IPS DF 6.9 (cell line): Measurements from ENCODE around the gene RPS19.
"Not testable (repeated sequence)": the region's sequence is repeated elsewhere in the genome, so short reads cannot be mapped to it uniquely, and the experiment has no call there.

Experiments
- DNase-seq: peaks from one replicate; pipeline ENCODE4 v3.0.0-alpha.2; 2013; ENCODE audit warnings: low read depth, low spot score
- H3K27ac ChIP-seq: one replicate; pipeline ENCODE4 v1.5.1; 2013; ENCODE audit warnings: low read length, control low read depth
- H3K27me3 ChIP-seq: 2 replicates; pipeline ENCODE4 v1.6.1; 2013; ENCODE audit warnings: mild to moderate bottlenecking, low read length; ENCODE audit not compliant: control insufficient read depth, insufficient read depth
- H3K36me3 ChIP-seq: 2 replicates; pipeline ENCODE4 v1.6.1; 2013; ENCODE audit warnings: low read length; ENCODE audit not compliant: control insufficient read depth, insufficient read depth
- H3K4me1 ChIP-seq: 2 replicates; pipeline ENCODE4 v1.6.1; 2013; ENCODE audit warnings: low read length; ENCODE audit not compliant: control insufficient read depth, insufficient read depth
- H3K4me3 ChIP-seq: 2 replicates; pipeline ENCODE4 v1.5.1; 2013; ENCODE audit warnings: mild to moderate bottlenecking, low read length
- H3K9me3 ChIP-seq: 2 replicates; pipeline ENCODE4 v1.6.1; 2013; ENCODE audit warnings: low read length, inconsistent platforms; ENCODE audit not compliant: control insufficient read depth, insufficient read depth
- WGBS: extraction: QIAGEN DNeasy Blood & Tissue Kit; methylation state at CpG from one replicate; pipeline ENCODE4 v1.1.7; 2013; ENCODE audit warnings: mixed read lengths, missing lambda C conversion rate; ENCODE audit not compliant: insufficient read length, insufficient coverage; 5-methylcytosine and 5-hydroxymethylcytosine counted together

RPS19 gene

DNA sequence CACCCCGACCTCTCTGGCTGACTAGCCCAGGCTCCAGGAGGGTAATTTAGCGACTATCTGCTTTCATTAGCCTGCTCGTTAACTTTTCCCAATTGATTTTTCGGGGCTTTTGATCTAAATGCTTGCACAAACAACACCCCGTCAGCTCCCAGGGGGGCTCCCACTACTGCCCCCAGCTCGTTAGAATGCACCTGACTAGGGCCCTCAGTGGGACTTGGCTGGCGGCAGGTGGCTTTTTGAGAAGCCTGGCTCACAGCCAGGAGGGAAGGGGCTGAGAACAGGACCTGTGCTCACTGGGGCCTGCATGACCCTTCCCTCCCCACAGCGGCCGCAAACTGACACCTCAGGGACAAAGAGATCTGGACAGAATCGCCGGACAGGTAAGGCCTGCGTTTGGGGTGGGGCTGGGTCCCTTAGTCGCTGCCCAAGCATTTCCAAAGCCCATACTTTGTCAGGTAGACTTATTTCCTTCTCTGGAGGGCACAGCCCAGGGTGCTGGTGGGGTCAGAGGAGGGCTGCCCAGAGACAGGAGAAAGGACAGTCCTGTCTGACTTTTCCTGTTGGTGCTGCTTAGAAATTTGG is 9.4 kb downstream of the RPS19 start:
- Histone ChIP-seq H3K27ac (no peak overlapping the region), H3K36me3 (peaks cover 44% of the 10 kb centered on the region), H3K9me3 (no peaks in the 10 kb centered on the region), H3K27me3 (no peaks in the 10 kb centered on the region), H3K4me1 (no peaks in the 10 kb centered on the region), H3K4me3 (no peak overlapping the region)
- WGBS: no CpG with 5 or more reads among the region's 13 CpGs
- DNase-seq: no peak

- H3K27ac ChIP-seq: no peak overlapping the region
- DNase-seq: no peak
- H3K4me3 ChIP-seq: no peak overlapping the region
- H3K27me3 ChIP-seq: no peaks in the 10 kb centered on the region
- WGBS: no CpG with 5 or more reads among the region's 3 CpGs
- peaks cover 38% of the 10 kb centered on the region for H3K36me3 ChIP-seq
- no peaks in the 10 kb centered on the region for H3K9me3 ChIP-seq
- no peaks in the 10 kb centered on the region for H3K4me1 ChIP-seq
Observed at GRCh38 chr19:41870401-41870873, 10.4 kb downstream of the RPS19 start.

DNA sequence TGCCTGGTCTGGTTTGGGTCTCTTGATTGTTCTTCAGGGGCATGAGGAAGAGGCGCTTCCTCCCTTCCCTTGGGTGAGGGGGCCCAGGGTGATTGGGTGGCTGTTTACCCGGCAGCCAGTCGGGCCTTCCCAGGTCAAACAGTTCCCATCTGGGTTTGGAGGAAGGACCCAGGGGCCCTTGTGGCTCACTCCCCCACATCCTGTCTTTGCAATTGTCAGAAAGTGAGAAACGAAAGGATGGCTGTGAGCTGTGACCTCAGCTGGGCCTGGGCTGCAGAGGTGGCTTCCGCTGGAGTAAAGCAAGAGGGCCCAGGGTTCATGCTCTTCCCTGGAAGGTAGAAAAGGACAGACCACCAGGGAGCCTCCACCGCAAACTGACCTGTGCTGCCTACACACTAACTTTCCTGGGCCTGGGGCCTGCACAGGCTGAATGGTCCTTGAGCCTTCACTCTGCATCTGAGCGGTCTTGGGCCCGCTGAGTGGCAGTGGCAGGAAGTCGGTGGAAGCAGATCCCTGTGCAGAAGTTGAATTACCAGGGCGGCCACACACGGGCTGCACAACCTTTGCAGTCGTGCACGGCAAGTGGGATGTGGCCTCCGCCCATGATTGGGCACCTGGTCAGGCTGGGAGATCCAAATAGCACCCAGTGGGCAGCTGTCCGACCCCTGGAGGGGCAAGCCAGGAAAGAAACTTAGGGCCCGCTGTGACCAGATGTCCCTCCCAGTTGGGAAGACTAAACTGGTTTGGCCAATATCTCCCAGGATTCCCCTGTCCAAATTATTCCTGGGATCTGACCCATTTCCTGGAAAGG is 11.7 kb downstream of the RPS19 start:
- H3K27me3 ChIP-seq: no peaks in the 10 kb centered on the region
- no peak overlapping the region for H3K27ac ChIP-seq
- H3K4me1 ChIP-seq: no peaks in the 10 kb centered on the region
- no peak overlapping the region for H3K4me3 ChIP-seq
- H3K36me3 ChIP-seq: peaks cover 33% of the 10 kb centered on the region
- DNase-seq: no peak
- no peaks in the 10 kb centered on the region for H3K9me3 ChIP-seq
- WGBS: no CpG with 5 or more reads among the region's 16 CpGs

DNA sequence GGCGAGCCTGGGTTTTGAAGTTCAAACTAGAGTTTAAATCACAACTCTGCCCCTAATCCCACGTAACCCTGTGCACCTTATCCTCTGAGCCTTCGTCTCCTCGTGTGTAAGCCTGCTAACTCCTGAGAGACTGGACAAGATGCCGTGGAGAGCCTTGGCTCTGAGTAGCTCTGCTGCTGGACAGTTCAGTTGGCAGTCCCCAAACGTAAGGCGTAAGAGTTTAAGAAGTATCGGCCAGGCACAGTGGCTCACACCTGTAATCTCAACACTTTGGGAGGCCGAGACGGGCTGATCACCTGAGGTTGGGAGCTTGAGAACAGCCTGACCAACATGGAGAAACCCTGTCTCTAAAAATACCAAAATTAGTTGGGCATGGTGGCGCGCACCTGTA is 12.3 kb downstream of the RPS19 start:
- Histone ChIP-seq H3K9me3 (no peaks in the 10 kb centered on the region), H3K27me3 (no peaks in the 10 kb centered on the region), H3K27ac (no peak overlapping the region), H3K4me1 (no peaks in the 10 kb centered on the region), H3K4me3 (no peak overlapping the region), H3K36me3 (peaks cover 33% of the 10 kb centered on the region)
- DNase-seq: no peak
- no CpG with 5 or more reads among the region's 12 CpGs for WGBS

- H3K4me1 ChIP-seq: no peaks in the 10 kb centered on the region
- H3K27me3 ChIP-seq: no peaks in the 10 kb centered on the region
- H3K27ac ChIP-seq: no peak overlapping the region
- no peak overlapping the region for H3K4me3 ChIP-seq
- no CpG with 5 or more reads among the region's 18 CpGs for WGBS
- no peaks in the 10 kb centered on the region for H3K9me3 ChIP-seq
- H3K36me3 ChIP-seq: peaks cover 28% of the 10 kb centered on the region
- DNase-seq: peak; percentile 63
Observed at GRCh38 chr19:41872775-41873647, 13.0 kb downstream of the RPS19 start.

GRCh38 chr19:41875973-41876372 is 15.9 kb downstream of the RPS19 start:
- not testable (repeated sequence) for H3K4me3 ChIP-seq, H3K9me3 ChIP-seq, H3K4me1 ChIP-seq, DNase-seq, H3K27me3 ChIP-seq, H3K27ac ChIP-seq, H3K36me3 ChIP-seq
- no CpG with 5 or more reads among the region's 3 CpGs for WGBS

- Histone ChIP-seq H3K27ac (no peak within 1 kb of the TSS), H3K4me3 (no peak within 1 kb of the TSS), H3K9me3 (no peaks in the 10 kb centered on the region), H3K4me1 (no peaks in the 10 kb centered on the region), H3K27me3 (no peaks in the 10 kb centered on the region; the same call in 1 of the 2 replicates), H3K36me3 (no peaks in the 10 kb centered on the region)
- DNase-seq: no peak
- no CpG with 5 or more reads among the region's 9 CpGs for WGBS
Observed at GRCh38 chr19:41876847-41877832, 17.1 kb downstream of the RPS19 start, which contains the start of gene CD79A. TSS of gene CD79A (plus strand) at chr19:41877279. CDS start at chr19:41877305, 26 bp downstream.

- Histone ChIP-seq H3K4me3 (no peak overlapping the region), H3K4me1 (no peaks in the 10 kb centered on the region)
Observed at GRCh38 chr19:41877916-41878905, 18.2 kb downstream of the RPS19 start.

DNA sequence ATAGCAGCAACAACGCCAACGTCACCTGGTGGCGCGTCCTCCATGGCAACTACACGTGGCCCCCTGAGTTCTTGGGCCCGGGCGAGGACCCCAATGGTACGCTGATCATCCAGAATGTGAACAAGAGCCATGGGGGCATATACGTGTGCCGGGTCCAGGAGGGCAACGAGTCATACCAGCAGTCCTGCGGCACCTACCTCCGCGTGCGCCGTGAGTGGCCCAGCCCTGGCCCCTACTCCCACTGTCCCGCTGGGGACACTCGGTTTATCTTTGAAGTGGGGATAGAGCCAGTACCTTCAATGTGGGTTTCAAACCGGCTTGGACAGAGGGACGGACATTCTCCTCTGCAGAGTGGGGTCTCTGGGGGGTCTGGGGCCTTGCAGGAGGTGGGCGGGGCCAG is 19.0 kb downstream of the RPS19 start:
- no CpG with 5 or more reads among the region's 21 CpGs for WGBS
- Histone ChIP-seq H3K27ac (no peak overlapping the region), H3K9me3 (no peaks in the 10 kb centered on the region), H3K27me3 (no peaks in the 10 kb centered on the region; the same call in 1 of the 2 replicates), H3K4me3 (no peak overlapping the region), H3K4me1 (no peaks in the 10 kb centered on the region), H3K36me3 (no peaks in the 10 kb centered on the region; the same call in 1 of the 2 replicates)
- DNase-seq: no peak

More at GRCh38 chr19:41877916-41878905, 18.2 kb downstream of the RPS19 start:
- Histone ChIP-seq H3K36me3 (no peaks in the 10 kb centered on the region; the same call in 1 of the 2 replicates), H3K27me3 (no peaks in the 10 kb centered on the region; the same call in 1 of the 2 replicates), H3K9me3 (no peaks in the 10 kb centered on the region), H3K27ac (no peak overlapping the region)
- DNase-seq: no peak
- WGBS: no CpG with 5 or more reads among the region's 17 CpGs
